ENCODE data around the gene CYP4V2.
"Not testable (repeated sequence)": the region's sequence is repeated elsewhere in the genome, so short reads cannot be mapped to it uniquely, and the experiment has no call there.

Gene CYP4V2

GRCh38 chr4:186244835-186245234, 53.5 kb downstream of the CYP4V2 start:
- Mint-ChIP-seq H3K27me3 (ENCODE audit: low read depth) (no peaks in the 10 kb centered on the region), H3K4me3 (no peak overlapping the region), H3K36me3 (ENCODE audit: low read depth) (no peaks in the 10 kb centered on the region), H3K27ac (no peak overlapping the region), H3K4me1 (no peaks in the 10 kb centered on the region), H3K9me3 (peaks cover 5% of the 10 kb centered on the region)
- no peak for TF ChIP-seq CTCF (IDR thresholded peaks at IDR 0.05; ENCODE audit: unreplicated experiment in 3 of 3)

GRCh38 chr4:186247062-186247752, 55.8 kb downstream of the CYP4V2 start:
- H3K4me3 Mint-ChIP-seq; H3K27ac Mint-ChIP-seq; H3K36me3 Mint-ChIP-seq (ENCODE audit: low read depth); H3K4me1 Mint-ChIP-seq; H3K9me3 Mint-ChIP-seq; H3K27me3 Mint-ChIP-seq (ENCODE audit: low read depth): not testable (repeated sequence)

- H3K36me3 Mint-ChIP-seq (ENCODE audit: low read depth): no peaks in the 10 kb centered on the region
- no peak overlapping the region for H3K4me3 Mint-ChIP-seq
- no peaks in the 10 kb centered on the region for H3K4me1 Mint-ChIP-seq
- TF ChIP-seq CTCF (IDR thresholded peaks at IDR 0.05; ENCODE audit: unreplicated experiment in 3 of 3): no peak
- H3K27me3 Mint-ChIP-seq (ENCODE audit: low read depth): peaks cover 5% of the 10 kb centered on the region
- H3K9me3 Mint-ChIP-seq: peaks cover 5% of the 10 kb centered on the region
- no peak overlapping the region for H3K27ac Mint-ChIP-seq
Measured at GRCh38 chr4:186248643-186249042, 57.3 kb downstream of the CYP4V2 start.

- peaks cover 5% of the 10 kb centered on the region for H3K27me3 Mint-ChIP-seq (ENCODE audit: low read depth)
Measured at GRCh38 chr4:186249785-186250754, 58.7 kb downstream of the CYP4V2 start.

GRCh38 chr4:186250760-186251159, 59.4 kb downstream of the CYP4V2 start:
- no peak for TF ChIP-seq CTCF (IDR thresholded peaks at IDR 0.05; ENCODE audit: unreplicated experiment in 3 of 3)

More at GRCh38 chr4:186249785-186250754, 58.7 kb downstream of the CYP4V2 start:
- Mint-ChIP-seq H3K36me3 (ENCODE audit: low read depth) (no peaks in the 10 kb centered on the region), H3K4me1 (no peaks in the 10 kb centered on the region), H3K4me3 (no peak overlapping the region), H3K27ac (no peak overlapping the region), H3K9me3 (peaks cover 5% of the 10 kb centered on the region)
- TF ChIP-seq CTCF (IDR thresholded peaks at IDR 0.05; ENCODE audit: unreplicated experiment in 3 of 3): no peak

GRCh38 chr4:186255122-186255521, 63.8 kb downstream of the CYP4V2 start:
- no peaks in the 10 kb centered on the region for H3K4me1 Mint-ChIP-seq
- H3K9me3 Mint-ChIP-seq: no peaks in the 10 kb centered on the region
- peaks cover 9% of the 10 kb centered on the region for H3K27me3 Mint-ChIP-seq (ENCODE audit: low read depth)

More at GRCh38 chr4:186250760-186251159, 59.4 kb downstream of the CYP4V2 start:
- Mint-ChIP-seq H3K36me3 (ENCODE audit: low read depth) (no peaks in the 10 kb centered on the region), H3K27me3 (ENCODE audit: low read depth) (peaks cover 5% of the 10 kb centered on the region), H3K9me3 (peaks cover 4% of the 10 kb centered on the region), H3K27ac (no peak overlapping the region), H3K4me3 (no peak overlapping the region), H3K4me1 (no peaks in the 10 kb centered on the region)

More at GRCh38 chr4:186255122-186255521, 63.8 kb downstream of the CYP4V2 start:
- TF ChIP-seq CTCF (IDR thresholded peaks at IDR 0.05; ENCODE audit: unreplicated experiment in 3 of 3): no peak
- Mint-ChIP-seq H3K36me3 (ENCODE audit: low read depth) (no peaks in the 10 kb centered on the region), H3K4me3 (no peak overlapping the region), H3K27ac (no peak overlapping the region)

Data from nephron (organoid).